GM12865 (cell line): ENCODE results near the gene SKIDA1.

Experiments used
- DNase-seq: peaks from one replicate; pipeline ENCODE4 v3.0.0; 2010; ENCODE audit warnings: low read depth
- H3K4me3 ChIP-seq: 2 replicates; pipeline ENCODE4 v1.5.1; 2011; ENCODE audit warnings: mild to moderate bottlenecking, low read depth, low read length, control low read depth
- CTCF ChIP-seq: IDR thresholded peaks from 2 replicates; pipeline ENCODE4 v1.5.1; 2011; ENCODE audit warnings: low read length, control low read depth, low read depth, inconsistent platforms; ENCODE audit not compliant: insufficient read depth; ENCODE audit errors: missing control alignments

Gene SKIDA1

GRCh38 chr10:21514818-21515351 is 10.6 kb downstream of the SKIDA1 start:
- H3K4me3 ChIP-seq, result no peak overlapping the region
- TF ChIP-seq CTCF, result no peak
- DNase-seq, result no peak

GRCh38 chr10:21514129-21514817 is 11.2 kb downstream of the SKIDA1 start:
- DNase-seq, result no peak
- H3K4me3 ChIP-seq, result no peak overlapping the region
- TF ChIP-seq CTCF, result no peak

GRCh38 chr10:21513405-21513788 is 12.1 kb downstream of the SKIDA1 start:
- no peak for TF ChIP-seq CTCF
- no peak overlapping the region for H3K4me3 ChIP-seq
- no peak for DNase-seq

GRCh38 chr10:21512573-21513404 is 12.7 kb downstream of the SKIDA1 start:
- H3K4me3 ChIP-seq, result no peak overlapping the region
- no peak for TF ChIP-seq CTCF
- no peak for DNase-seq

GRCh38 chr10:21511946-21512572 is 13.4 kb downstream of the SKIDA1 start:
- H3K4me3 ChIP-seq, result no peak overlapping the region
- no peak for TF ChIP-seq CTCF
- DNase-seq, result no peak

GRCh38 chr10:21511095-21511570 is 14.3 kb downstream of the SKIDA1 start:
- no peak overlapping the region for H3K4me3 ChIP-seq
- DNase-seq, result no peak
- no peak for TF ChIP-seq CTCF
